DOHH2 (cell line): ENCODE measurements around the gene TMEM141.

Experiments
- CTCF ChIP-seq: fragments of 200-600 bp; sonication (generic); IDR thresholded peaks from one replicate; pipeline ENCODE4 v1.5.1; 2014; ENCODE audit warnings: antibody characterized with exemption, mild to moderate bottlenecking, low read depth, low read length; ENCODE audit not compliant: poor library complexity, severe bottlenecking
- EZH2phosphoT487 ChIP-seq: fragments of 200-600 bp; sonication (generic); IDR thresholded peaks from 2 replicates; pipeline ENCODE4 v1.6.1; 2017; ENCODE audit warnings: borderline replicate concordance, mild to moderate bottlenecking, antibody characterized with exemption, low read length, moderate library complexity, mixed read lengths

- TF ChIP-seq CTCF (no peak), EZH2phosphoT487 (no peak)
These were observed 48.3 kb downstream of the TMEM141 start for GRCh38 chr9:136839229-136840139.
